GM18867 (cell line): ENCODE measurements around the gene TXNDC11.

Source experiments
- ATAC-seq: cut with Tn5 transposase; IDR thresholded peaks from one replicate; pipeline ENCODE4 v1.9.1; 2021; ENCODE audit warnings: mild to moderate bottlenecking, moderate library complexity; ENCODE audit not compliant: unreplicated experiment

TXNDC11 gene

GRCh38 chr16:11662582-11662981 lies 80.1 kb downstream of the TXNDC11 start:
- no peak for ATAC-seq

GRCh38 chr16:11660565-11660964 lies 82.1 kb downstream of the TXNDC11 start:
- ATAC-seq, result no peak

GRCh38 chr16:11658896-11659708 lies 83.6 kb downstream of the TXNDC11 start:
- no peak for ATAC-seq

GRCh38 chr16:11657556-11657955 lies 85.1 kb downstream of the TXNDC11 start:
- no peak for ATAC-seq

GRCh38 chr16:11655655-11656054 lies 87.0 kb downstream of the TXNDC11 start:
- no peak for ATAC-seq

- ATAC-seq, result no peak
Observed at GRCh38 chr16:11651796-11652195, 90.9 kb downstream of the TXNDC11 start.

- ATAC-seq, result no peak
Observed at GRCh38 chr16:11650641-11651591, 91.7 kb downstream of the TXNDC11 start.

GRCh38 chr16:11649276-11649675 lies 93.4 kb downstream of the TXNDC11 start:
- no peak for ATAC-seq

GRCh38 chr16:11642765-11643116 lies 99.9 kb downstream of the TXNDC11 start:
- ATAC-seq, result no peak

- ATAC-seq, result no peak
Observed at GRCh38 chr16:11640987-11641817, 101.5 kb downstream of the TXNDC11 start.

GRCh38 chr16:11639925-11640899 lies 102.4 kb downstream of the TXNDC11 start:
- ATAC-seq, result no peak

- no peak for ATAC-seq
Observed at GRCh38 chr16:11639008-11639562, 103.6 kb downstream of the TXNDC11 start.

GRCh38 chr16:11638140-11638539 lies 104.5 kb downstream of the TXNDC11 start:
- ATAC-seq, result no peak

GRCh38 chr16:11637320-11637719 lies 105.3 kb downstream of the TXNDC11 start:
- no peak for ATAC-seq

GRCh38 chr16:11636172-11636721 lies 106.4 kb downstream of the TXNDC11 start:
- no peak for ATAC-seq

GRCh38 chr16:11635679-11636171 lies 106.9 kb downstream of the TXNDC11 start:
- ATAC-seq, result no peak

GRCh38 chr16:11635113-11635652 lies 107.5 kb downstream of the TXNDC11 start:
- ATAC-seq, result no peak

GRCh38 chr16:11634312-11634711 lies 108.3 kb downstream of the TXNDC11 start:
- ATAC-seq, result no peak

- no peak for ATAC-seq
Observed at GRCh38 chr16:11633113-11633512, 109.5 kb downstream of the TXNDC11 start.
